Peyer's patch (tissue), 4 donors: ENCODE results near the gene GPR146. TPM values are rescaled to one million over a fixed set of nuclear protein-coding genes. Genes with fewer than 3 reads are reported as not detected.

Experiments used
- DNase-seq, 3 donors: peaks; one replicate each; pipeline ENCODE4 v3.0.0-alpha.2; 2017 to 2019
- H3K27ac ChIP-seq, 4 donors: fragments of 200-600 bp; sonication (generic); one replicate each; pipeline ENCODE4 v1.5.1; 2016 to 2019
- H3K27me3 ChIP-seq, 2 donors: fragments of 200-600 bp; sonication (generic); one replicate each; pipeline ENCODE4 v1.5.1; 2019
- H3K36me3 ChIP-seq, 3 donors: fragments of 200-600 bp; sonication (generic); one replicate each; pipeline ENCODE4 v1.5.1; 2016 to 2019
- H3K4me1 ChIP-seq, 4 donors: fragments of 200-600 bp; sonication (generic); one replicate each; pipeline ENCODE4 v1.5.1; 2016 to 2019
- H3K4me3 ChIP-seq, 4 donors: fragments of 200-600 bp; sonication (generic); 1 replicate in 3 of 4; 2 replicates in 1 of 4; pipeline ENCODE4 v1.5.1; 2016 to 2019; ENCODE audit warnings: mild to moderate bottlenecking in 1 of 4
- H3K9me3 ChIP-seq, 4 donors: fragments of 200-600 bp; sonication (generic); one replicate each; pipeline ENCODE4 v1.5.1; 2016 to 2019; ENCODE audit warnings: mild to moderate bottlenecking in 1 of 4
- CTCF ChIP-seq, 6 experiments: fragments of 450-650 bp in 4 of 6; fragments of 200-600 bp in 2 of 6; sonication (generic) in 1 of 6; IDR thresholded peaks; one replicate each; pipeline ENCODE4 v1.5.1; 2017 to 2019; ENCODE audit warnings: antibody characterized with exemption in 6 of 6, mild to moderate bottlenecking in 3 of 6, moderate library complexity in 1 of 6
- POLR2A ChIP-seq, 2 donors: fragments of 450-650 bp; IDR thresholded peaks; one replicate each; pipeline ENCODE4 v1.5.1; 2017; ENCODE audit warnings: antibody characterized with exemption in 2 of 2, mild to moderate bottlenecking in 2 of 2, moderate library complexity in 2 of 2
- total RNA-seq, 4 donors: library from RNA; depleted of rRNA; stranded (reverse); fragments of >200 nt; gene quantifications; one replicate each; pipeline ENCODE4 v1.1.0, GENCODE V29; 2016

GPR146 gene
- total RNA-seq, 4 donors from 2014 or later = 1.4 to 13.2 (median 4.4) TPM

GRCh38 chr7:1078519-1078918 is 34.2 kb downstream of the GPR146 start:
- peaks cover 0 to 7% (median 0%) of the 10 kb centered on the region in 4 donors for H3K4me1 ChIP-seq
- TF ChIP-seq CTCF (IDR thresholded peaks at IDR 0.05) (no peak), POLR2A (IDR thresholded peaks at IDR 0.05) (no peak)
- no peaks in the 10 kb centered on the region for H3K36me3 ChIP-seq
- no peak for DNase-seq
- no peak overlapping the region for H3K27ac ChIP-seq
- H3K4me3 ChIP-seq = no peak overlapping the region
- H3K27me3 ChIP-seq = no peaks in the 10 kb centered on the region
- no peaks in the 10 kb centered on the region for H3K9me3 ChIP-seq

- no peak overlapping the region for H3K27ac ChIP-seq
- no peaks in the 10 kb centered on the region for H3K9me3 ChIP-seq
- no peaks in the 10 kb centered on the region for H3K27me3 ChIP-seq
- DNase-seq = no peak
- TF ChIP-seq POLR2A (IDR thresholded peaks at IDR 0.05) = no peak
- no peak for TF ChIP-seq CTCF (IDR thresholded peaks at IDR 0.05)
- H3K4me3 ChIP-seq = no peak overlapping the region
- no peaks in the 10 kb centered on the region for H3K36me3 ChIP-seq
- peaks cover 0 to 7% (median 0%) of the 10 kb centered on the region in 4 donors for H3K4me1 ChIP-seq
These were observed 34.6 kb downstream of the GPR146 start for GRCh38 chr7:1078985-1079384.

- H3K4me1 ChIP-seq = peaks cover 0 to 7% (median 0%) of the 10 kb centered on the region in 4 donors
- TF ChIP-seq POLR2A (IDR thresholded peaks at IDR 0.05) (no peak), CTCF (IDR thresholded peaks at IDR 0.05) (no peak)
- no peaks in the 10 kb centered on the region for H3K36me3 ChIP-seq
- no peak overlapping the region for H3K27ac ChIP-seq
- no peaks in the 10 kb centered on the region for H3K9me3 ChIP-seq
- H3K4me3 ChIP-seq = no peak overlapping the region
- H3K27me3 ChIP-seq = no peaks in the 10 kb centered on the region
- DNase-seq = no peak
These were observed 35.2 kb downstream of the GPR146 start for GRCh38 chr7:1079546-1079945.

GRCh38 chr7:1080252-1080920 is 36.0 kb downstream of the GPR146 start:
- no peak for DNase-seq
- Histone ChIP-seq H3K9me3 (no peaks in the 10 kb centered on the region), H3K27me3 (no peaks in the 10 kb centered on the region), H3K4me3 (no peak overlapping the region), H3K36me3 (no peaks in the 10 kb centered on the region), H3K4me1 (peaks cover 0 to 7% (median 0%) of the 10 kb centered on the region in 4 donors), H3K27ac (no peak overlapping the region)
- no peak for TF ChIP-seq CTCF (IDR thresholded peaks at IDR 0.05)
- TF ChIP-seq POLR2A (IDR thresholded peaks at IDR 0.05) = no peak

- H3K27me3 ChIP-seq = no peaks in the 10 kb centered on the region
- no peaks in the 10 kb centered on the region for H3K36me3 ChIP-seq
- no peaks in the 10 kb centered on the region for H3K9me3 ChIP-seq
- H3K27ac ChIP-seq = no peak overlapping the region
- DNase-seq = no peak
- peaks cover 0 to 7% (median 0%) of the 10 kb centered on the region in 4 donors for H3K4me1 ChIP-seq
- no peak overlapping the region for H3K4me3 ChIP-seq
- TF ChIP-seq POLR2A (IDR thresholded peaks at IDR 0.05) (no peak), CTCF (IDR thresholded peaks at IDR 0.05) (no peak)
These were observed 36.5 kb downstream of the GPR146 start for GRCh38 chr7:1080921-1081255.

GRCh38 chr7:1081336-1081735 is 37.0 kb downstream of the GPR146 start:
- TF ChIP-seq POLR2A (IDR thresholded peaks at IDR 0.05) = no peak
- no peak for TF ChIP-seq CTCF (IDR thresholded peaks at IDR 0.05)
- Histone ChIP-seq H3K9me3 (no peaks in the 10 kb centered on the region), H3K36me3 (no peaks in the 10 kb centered on the region), H3K27me3 (no peaks in the 10 kb centered on the region), H3K4me3 (no peak overlapping the region), H3K4me1 (peaks cover 0 to 5% (median 0%) of the 10 kb centered on the region in 4 donors), H3K27ac (no peak overlapping the region)
- no peak for DNase-seq
